AG04450 (cell line): Measurements from ENCODE around the gene CEP250. TPM values are rescaled to one million over a fixed set of nuclear protein-coding genes. Genes with fewer than 3 reads are reported as not detected.

ENCODE experiments used
- CTCF ChIA-PET: fragments of 300-600, 350-600 bp; formaldehyde crosslinking; extraction: SDS; loops from one replicate; lab custom pipeline; 2022; ENCODE audit warnings: antibody characterized with exemption, inconsistent platforms; lab: Charles Lee
- POLR2A ChIA-PET: fragments of 350-600 bp; formaldehyde crosslinking; extraction: SDS; loops from one replicate; lab custom pipeline; 2021; ENCODE audit warnings: antibody characterized with exemption, inconsistent platforms; lab: Yijun Ruan, JAX
- DNase-seq: peaks from one replicate; pipeline ENCODE4 v3.0.0-alpha.2; 2011; ENCODE audit warnings: low read depth, low spot score
- H3K27ac ChIP-seq: one replicate; pipeline ENCODE4 v1.5.1; 2012; ENCODE audit warnings: low read depth, low read length, control low read depth
- H3K27me3 ChIP-seq: one replicate; pipeline ENCODE4 v1.6.0; 2012; ENCODE audit warnings: low read length; ENCODE audit not compliant: control insufficient read depth, insufficient read depth
- H3K4me3 ChIP-seq: 2 replicates; pipeline ENCODE4 v1.5.1; 2011; ENCODE audit warnings: mild to moderate bottlenecking, low read depth, low read length, control low read depth
- H3K9me3 ChIP-seq: 2 replicates; pipeline ENCODE4 v1.5.1; 2012; ENCODE audit warnings: low read length; ENCODE audit not compliant: control insufficient read depth, insufficient read depth
- CTCF ChIP-seq: IDR thresholded peaks from 2 replicates; pipeline ENCODE4 v1.5.1; 2011; ENCODE audit warnings: low read depth, low read length, control low read depth, inconsistent platforms
- polyA plus RNA-seq: library from polyadenylated mRNA; depleted of rRNA; stranded (reverse); fragments of >200 nt; gene quantifications from 2 replicates; pipeline ENCODE4 v1.2.3, GENCODE V29; 2011

CEP250 gene
- polyA plus RNA-seq, 1 experiment, result 16.8 TPM

- Histone ChIP-seq H3K27me3 (no peaks in the 10 kb centered on the region), H3K9me3 (no peaks in the 10 kb centered on the region; the same call in 1 of the 2 replicates), H3K4me3 (no peak overlapping the region), H3K27ac (no peak overlapping the region)
- no peak for TF ChIP-seq CTCF
- ChIA-PET POLR2A (no interaction called here), CTCF (no interaction called here)
- no peak for DNase-seq
Observed at GRCh38 chr20:35560105-35560511, 104.7 kb downstream of the CEP250 start.

GRCh38 chr20:35560541-35560940 lies 105.1 kb downstream of the CEP250 start:
- CTCF ChIA-PET, result interaction anchor here (1.1 kb wide), 1 partner anchor 17 kb away, joined by 3 read pairs; no protein-coding TSS in a partner anchor
- DNase-seq, result no peak

GRCh38 chr20:35561268-35561667 lies 105.9 kb downstream of the CEP250 start:
- ChIA-PET POLR2A (interaction anchor here (0.5 to 0.6 kb wide), 3 partner anchors 19 to 81 kb away, joined by 3 to 10 read pairs (median 7); no protein-coding TSS in a partner anchor), CTCF (interaction anchor here (0.5 to 1.1 kb wide), 2 partner anchors 18 to 220 kb away, joined by 3 read pairs; no protein-coding TSS in a partner anchor)
- no peak overlapping the region for H3K27ac ChIP-seq

More at GRCh38 chr20:35560541-35560940, 105.1 kb downstream of the CEP250 start:
- Histone ChIP-seq H3K9me3 (no peaks in the 10 kb centered on the region; the same call in 1 of the 2 replicates), H3K4me3 (no peak overlapping the region), H3K27me3 (no peaks in the 10 kb centered on the region), H3K27ac (no peak overlapping the region)
- POLR2A ChIA-PET, result no interaction called here
- no peak for TF ChIP-seq CTCF

GRCh38 chr20:35561671-35562070 lies 106.3 kb downstream of the CEP250 start:
- no peak overlapping the region for H3K4me3 ChIP-seq
- ChIA-PET POLR2A (interaction anchor here (0.5 to 0.6 kb wide), 2 partner anchors 18 to 81 kb away, joined by 7 to 10 read pairs; no protein-coding TSS in a partner anchor), CTCF (interaction anchor here (1.1 kb wide), 1 partner anchor 18 kb away, joined by 3 read pairs; no protein-coding TSS in a partner anchor)
- TF ChIP-seq CTCF, result no peak
- H3K27me3 ChIP-seq, result peaks cover 4% of the 10 kb centered on the region
- DNase-seq, result no peak
- no peak overlapping the region for H3K27ac ChIP-seq
- no peaks in the 10 kb centered on the region; the same call in 1 of the 2 replicates for H3K9me3 ChIP-seq

More at GRCh38 chr20:35561268-35561667, 105.9 kb downstream of the CEP250 start:
- H3K4me3 ChIP-seq, result no peak overlapping the region
- peak; percentile 32; the same call in 1 of the 2 replicates for TF ChIP-seq CTCF
- DNase-seq, result peak; percentile 4
- H3K9me3 ChIP-seq, result no peaks in the 10 kb centered on the region; the same call in 1 of the 2 replicates
- H3K27me3 ChIP-seq, result peaks cover under 1% of the 10 kb centered on the region

- peaks cover 4% of the 10 kb centered on the region for H3K27me3 ChIP-seq
- TF ChIP-seq CTCF, result no peak
- DNase-seq, result no peak
- no peak overlapping the region for H3K4me3 ChIP-seq
- H3K9me3 ChIP-seq, result no peaks in the 10 kb centered on the region; the same call in 1 of the 2 replicates
- ChIA-PET POLR2A (no interaction called here), CTCF (no interaction called here)
- H3K27ac ChIP-seq, result no peak overlapping the region
Observed at GRCh38 chr20:35562541-35563110, 107.2 kb downstream of the CEP250 start.
